Mesothelial cell of epicardium (in vitro differentiated cells): ENCODE measurements around the gene KIFAP3. TPM values are rescaled to one million over a fixed set of nuclear protein-coding genes. Genes with fewer than 3 reads are reported as not detected.

ENCODE experiments used
- DNase-seq, 2 experiments: peaks; one replicate each; pipeline ENCODE4 v3.0.0; 2021; ENCODE audit warnings: low spot score in 2 of 2; ENCODE audit not compliant: unreplicated experiment in 2 of 2
- H3K27ac Mint-ChIP-seq: 2 replicates; pipeline ENCODE4 v1.8.0; 2021; ENCODE audit warnings: mixed read lengths
- H3K27me3 Mint-ChIP-seq: 2 replicates; pipeline ENCODE4 v1.8.0; 2021; ENCODE audit warnings: low read depth, mixed read lengths
- H3K36me3 Mint-ChIP-seq: 2 replicates; pipeline ENCODE4 v1.8.0; 2021; ENCODE audit warnings: mixed read lengths
- H3K4me1 Mint-ChIP-seq: 2 replicates; pipeline ENCODE4 v1.8.0; 2021; ENCODE audit warnings: mixed read lengths
- H3K4me3 Mint-ChIP-seq: 2 replicates; pipeline ENCODE4 v1.8.0; 2021; ENCODE audit warnings: mild to moderate bottlenecking, moderate library complexity, mixed read lengths
- H3K9me3 Mint-ChIP-seq: 2 replicates; pipeline ENCODE4 v1.8.0; 2021; ENCODE audit warnings: mixed read lengths
- CTCF ChIP-seq: fragments of 200-600 bp; sonication (generic); IDR thresholded peaks from one replicate; pipeline ENCODE4 v1.5.0; 2021; ENCODE audit warnings: antibody characterized with exemption; ENCODE audit not compliant: unreplicated experiment
- total RNA-seq: library from RNA; stranded (reverse); gene quantifications from 3 replicates; pipeline ENCODE4 v1.2.1, GENCODE V29; 2021

KIFAP3 gene
- total RNA-seq, 1 donor from 2014 or later, result 28.6 TPM

GRCh38 chr1:170049176-170049800, 25.2 kb downstream of the KIFAP3 start:
- peaks cover 64% of the 10 kb centered on the region for H3K36me3 Mint-ChIP-seq
- H3K4me1 Mint-ChIP-seq, result no peaks in the 10 kb centered on the region
- no peak overlapping the region for H3K27ac Mint-ChIP-seq
- no peak overlapping the region for H3K4me3 Mint-ChIP-seq
- TF ChIP-seq CTCF, result no peak
- no peaks in the 10 kb centered on the region for H3K27me3 Mint-ChIP-seq
- H3K9me3 Mint-ChIP-seq, result peaks cover 43% of the 10 kb centered on the region
- no peak for DNase-seq

- Mint-ChIP-seq H3K4me1 (no peaks in the 10 kb centered on the region), H3K27ac (no peak overlapping the region), H3K36me3 (peaks cover 61% of the 10 kb centered on the region), H3K27me3 (no peaks in the 10 kb centered on the region), H3K9me3 (peaks cover 35% of the 10 kb centered on the region), H3K4me3 (no peak overlapping the region)
- no peak for TF ChIP-seq CTCF
- DNase-seq, result no peak
Observed at GRCh38 chr1:170048515-170048914, 26.0 kb downstream of the KIFAP3 start.

GRCh38 chr1:170044187-170044586, 30.3 kb downstream of the KIFAP3 start:
- no peak for DNase-seq
- Mint-ChIP-seq H3K9me3 (no peaks in the 10 kb centered on the region), H3K4me1 (no peaks in the 10 kb centered on the region), H3K4me3 (no peak overlapping the region), H3K27me3 (no peaks in the 10 kb centered on the region), H3K27ac (no peak overlapping the region), H3K36me3 (peaks cover 24% of the 10 kb centered on the region)
- no peak for TF ChIP-seq CTCF

- no peak for TF ChIP-seq CTCF
- no peak overlapping the region for H3K27ac Mint-ChIP-seq
- H3K9me3 Mint-ChIP-seq, result no peaks in the 10 kb centered on the region
- H3K4me3 Mint-ChIP-seq, result no peak overlapping the region
- DNase-seq, result no peak
- no peaks in the 10 kb centered on the region for H3K4me1 Mint-ChIP-seq
- no peaks in the 10 kb centered on the region for H3K27me3 Mint-ChIP-seq
- peaks cover 22% of the 10 kb centered on the region for H3K36me3 Mint-ChIP-seq
Observed at GRCh38 chr1:170041423-170042192, 32.9 kb downstream of the KIFAP3 start.

- Mint-ChIP-seq H3K4me1 (peaks cover 3% of the 10 kb centered on the region), H3K27ac (no peak overlapping the region), H3K9me3 (peaks cover 11% of the 10 kb centered on the region), H3K4me3 (no peak overlapping the region), H3K36me3 (peaks cover 20% of the 10 kb centered on the region), H3K27me3 (no peaks in the 10 kb centered on the region)
- TF ChIP-seq CTCF, result no peak
- no peak for DNase-seq
Observed at GRCh38 chr1:170032531-170033280, 41.8 kb downstream of the KIFAP3 start.
